BE2C (cell line): Measurements from ENCODE around the gene ADAMTS9.

Experiments
- DNase-seq: peaks from one replicate; pipeline ENCODE4 v3.0.0-alpha.2; 2020
- H3K27me3 ChIP-seq: fragments of 250-450 bp; sonication (Bioruptor Pico); 2 replicates; pipeline ENCODE4 v1.5.1; 2020; ENCODE audit warnings: mild to moderate bottlenecking
- H3K36me3 ChIP-seq: fragments of 250-450 bp; sonication (Bioruptor Pico); 2 replicates; pipeline ENCODE4 v1.5.1; 2020; ENCODE audit warnings: mild to moderate bottlenecking
- H3K4me1 ChIP-seq: fragments of 250-450 bp; sonication (Bioruptor Pico); 2 replicates; pipeline ENCODE4 v1.5.1; 2020
- H3K4me3 ChIP-seq: 2 replicates; pipeline ENCODE4 v1.5.1; 2011; ENCODE audit warnings: low read depth, low read length
- H3K9me3 ChIP-seq: fragments of 250-450 bp; sonication (Bioruptor Pico); 2 replicates; pipeline ENCODE4 v1.5.1; 2020
- CTCF ChIP-seq: IDR thresholded peaks from 2 replicates; pipeline ENCODE4 v1.5.1; 2012; ENCODE audit warnings: mild to moderate bottlenecking, low read depth, low read length

Gene ADAMTS9

GRCh38 chr3:64645243-64645642 lies 42.6 kb downstream of the ADAMTS9 start:
- no peaks in the 10 kb centered on the region for H3K27me3 ChIP-seq
- no peak for DNase-seq
- H3K4me3 ChIP-seq: no peak overlapping the region
- H3K9me3 ChIP-seq: no peaks in the 10 kb centered on the region
- peaks cover 12% of the 10 kb centered on the region for H3K4me1 ChIP-seq
- TF ChIP-seq CTCF: no peak
- peaks cover 59% of the 10 kb centered on the region for H3K36me3 ChIP-seq

GRCh38 chr3:64644483-64644882 lies 43.3 kb downstream of the ADAMTS9 start:
- H3K36me3 ChIP-seq: peaks cover 58% of the 10 kb centered on the region

GRCh38 chr3:64642327-64643151 lies 45.3 kb downstream of the ADAMTS9 start:
- no peaks in the 10 kb centered on the region for H3K4me1 ChIP-seq
- H3K9me3 ChIP-seq: no peaks in the 10 kb centered on the region
- H3K36me3 ChIP-seq: peaks cover 47% of the 10 kb centered on the region
- DNase-seq: no peak
- no peak for TF ChIP-seq CTCF
- H3K4me3 ChIP-seq: no peak overlapping the region
- no peaks in the 10 kb centered on the region for H3K27me3 ChIP-seq

More at GRCh38 chr3:64644483-64644882, 43.3 kb downstream of the ADAMTS9 start:
- Histone ChIP-seq H3K4me3 (no peak overlapping the region), H3K4me1 (peaks cover 12% of the 10 kb centered on the region), H3K27me3 (no peaks in the 10 kb centered on the region), H3K9me3 (no peaks in the 10 kb centered on the region)
- no peak for DNase-seq
- TF ChIP-seq CTCF: no peak

GRCh38 chr3:64638981-64639481 lies 48.8 kb downstream of the ADAMTS9 start:
- H3K4me1 ChIP-seq: no peaks in the 10 kb centered on the region; the same call in 1 of the 2 replicates
- peaks cover 27% of the 10 kb centered on the region for H3K36me3 ChIP-seq
- no peak for DNase-seq
- H3K9me3 ChIP-seq: no peaks in the 10 kb centered on the region
- no peaks in the 10 kb centered on the region for H3K27me3 ChIP-seq
- no peak for TF ChIP-seq CTCF
- H3K4me3 ChIP-seq: no peak overlapping the region

GRCh38 chr3:64638511-64638910 lies 49.3 kb downstream of the ADAMTS9 start:
- H3K4me3 ChIP-seq: no peak overlapping the region
- H3K4me1 ChIP-seq: no peaks in the 10 kb centered on the region; the same call in 1 of the 2 replicates
- peaks cover 29% of the 10 kb centered on the region for H3K36me3 ChIP-seq
- no peak for TF ChIP-seq CTCF
- DNase-seq: no peak
- H3K27me3 ChIP-seq: no peaks in the 10 kb centered on the region
- no peaks in the 10 kb centered on the region for H3K9me3 ChIP-seq

GRCh38 chr3:64634417-64634816 lies 53.4 kb downstream of the ADAMTS9 start:
- H3K9me3 ChIP-seq: no peaks in the 10 kb centered on the region
- H3K4me3 ChIP-seq: no peak overlapping the region
- H3K36me3 ChIP-seq: peaks cover 47% of the 10 kb centered on the region
- no peak for TF ChIP-seq CTCF
- no peaks in the 10 kb centered on the region; the same call in 1 of the 2 replicates for H3K4me1 ChIP-seq
- no peaks in the 10 kb centered on the region for H3K27me3 ChIP-seq
- no peak for DNase-seq
